RPMI7951 (cell line): ENCODE measurements around the gene PPP6C. TPM values are rescaled to one million over a fixed set of nuclear protein-coding genes. Genes with fewer than 3 reads are reported as not detected.

ENCODE experiments used
- DNase-seq: peaks from one replicate; pipeline ENCODE4 v3.0.0-alpha.2; 2012; ENCODE audit warnings: low read depth
- total RNA-seq: library from RNA; depleted of rRNA; stranded (reverse); fragments of >200 nt; shearing (Covaris generic); gene quantifications from 2 replicates; pipeline ENCODE4 v1.2.3, GENCODE V29; 2014; rRNA removed

Gene PPP6C
- total RNA-seq, 1 experiment from 2014 or later = 38.3 TPM

DNA sequence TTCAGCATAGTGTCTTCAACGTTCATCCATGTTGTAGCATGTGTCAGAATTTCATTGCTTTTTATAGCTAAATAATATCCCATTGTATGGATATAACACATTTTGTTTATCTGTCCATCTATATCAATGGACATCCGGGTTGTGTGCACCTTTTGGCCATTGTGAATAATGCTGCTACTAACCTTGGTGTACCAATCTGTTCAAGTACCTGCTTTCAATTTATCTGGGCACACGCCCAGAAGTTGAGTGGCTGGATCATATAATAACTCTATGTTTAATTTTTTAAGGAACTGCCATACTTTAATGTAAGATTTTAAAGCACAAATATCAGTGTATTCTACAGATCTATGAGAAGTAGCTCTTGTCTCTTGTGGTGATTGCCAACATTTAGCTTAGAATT, 89.8 kb downstream of the PPP6C start:
- no peak for DNase-seq

Other genes with a start within 250 kb of the PPP6C start
- gene GOLGA1, start 248.7 kb downstream of the PPP6C start, total RNA-seq = 6.2 and 9.3 TPM in 2 replicates
- gene SCAI, start 46.3 kb downstream of the PPP6C start, total RNA-seq = 3.1 and 3.5 TPM in 2 replicates
- 25.1 and 33.5 TPM in 2 replicates for gene RABEPK, start 10.7 kb upstream of the PPP6C start, total RNA-seq
- 51.2 and 55.2 TPM in 2 replicates for gene HSPA5, start 51.5 kb upstream of the PPP6C start, total RNA-seq
- 22.2 and 24.9 TPM in 2 replicates for gene GAPVD1, start 72.0 kb upstream of the PPP6C start, total RNA-seq